Cardiac septum (tissue), 1 donor: ENCODE measurements around the gene SDHD. TPM values are rescaled to one million over a fixed set of nuclear protein-coding genes. Genes with fewer than 3 reads are reported as not detected.

ENCODE experiments used
- DNase-seq: peaks from one replicate; pipeline ENCODE4 v3.0.0-alpha.2; 2020; ENCODE audit warnings: low spot score
- intact Hi-C: fragments of 100-400 bp; cut with DNase I; formaldehyde crosslinking; loops from one replicate; pipeline ENCODE4 v1.14.0; 2022
- total RNA-seq: library from RNA; stranded (reverse); fragmentation: NEBNext Ultra II Directional; extraction: Animal tissue kit (Norgen Biotek cat#: 25700); gene quantifications from one replicate; pipeline ENCODE4 v1.2.1, GENCODE V29; 2021
- donor health status: DM: no; HTN: no; CAD: no.

The SDHD gene
- total RNA-seq, 1 donor from 2014 or later = 209 TPM

- intact Hi-C loops = no loop called here
- no peak for DNase-seq
Measured at GRCh38 chr11:112097734-112098528, 11.3 kb downstream of the SDHD start.

DNA sequence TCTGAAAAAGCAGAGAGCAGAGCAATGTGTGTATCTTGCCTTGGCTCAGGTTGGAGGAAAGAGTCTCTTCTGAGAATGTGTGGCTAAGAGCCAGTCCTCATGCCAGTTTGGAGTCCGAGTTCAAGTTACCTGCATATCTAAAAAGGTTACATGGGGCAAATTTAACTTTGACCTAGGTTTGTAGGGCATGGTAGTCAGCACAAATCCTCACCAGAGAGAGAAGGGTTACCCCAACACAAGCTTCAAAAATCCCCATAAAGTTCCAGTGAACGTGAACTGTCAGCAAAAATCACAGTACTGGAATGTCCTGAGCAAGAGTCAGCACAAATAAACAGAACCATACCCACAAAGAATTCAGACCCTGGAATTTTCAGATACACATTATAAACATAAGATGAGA lies 13.8 kb downstream of the SDHD start:
- DNase-seq = no peak
- intact Hi-C loops = no loop called here

DNA sequence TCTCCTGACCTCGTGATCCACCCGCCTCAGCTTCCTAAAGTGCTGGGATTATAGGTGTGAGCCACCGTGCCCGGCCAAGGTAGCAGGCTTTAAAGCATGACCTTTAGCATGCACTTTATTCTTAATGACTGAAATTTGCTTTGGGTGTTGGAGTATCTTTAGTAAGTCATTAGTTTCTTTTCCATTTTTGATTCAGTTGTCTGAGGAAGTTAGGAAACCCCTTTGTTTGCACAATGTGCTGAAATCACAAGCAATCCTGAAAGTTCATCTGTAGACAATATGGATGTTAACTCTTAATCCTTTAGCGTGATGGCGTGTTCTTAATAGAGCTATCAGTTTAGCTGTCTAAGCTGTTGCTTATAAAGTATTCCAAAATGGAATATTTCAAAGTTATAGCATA lies 16.8 kb downstream of the SDHD start:
- DNase-seq = no peak
- intact Hi-C loops = no loop called here

DNA sequence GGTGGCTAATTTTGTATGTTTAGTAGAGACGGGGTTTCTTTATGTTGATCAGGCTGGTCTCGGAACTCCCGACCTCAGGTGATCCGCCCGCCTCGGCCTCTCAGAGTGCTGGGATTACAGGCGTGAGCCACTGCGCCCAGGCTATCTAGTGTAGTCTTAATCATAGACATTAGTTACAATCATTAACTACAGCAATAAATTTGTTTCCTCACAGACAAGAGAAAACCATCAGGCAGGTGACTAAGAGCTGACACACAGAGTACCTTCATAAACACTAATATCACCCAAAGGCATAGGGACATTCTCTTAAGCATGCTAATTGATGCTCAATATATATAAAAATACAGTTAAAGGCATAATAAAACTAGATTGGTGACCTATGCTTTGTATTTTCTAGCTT lies 19.4 kb downstream of the SDHD start:
- intact Hi-C loops = no loop called here
- no peak for DNase-seq

DNA sequence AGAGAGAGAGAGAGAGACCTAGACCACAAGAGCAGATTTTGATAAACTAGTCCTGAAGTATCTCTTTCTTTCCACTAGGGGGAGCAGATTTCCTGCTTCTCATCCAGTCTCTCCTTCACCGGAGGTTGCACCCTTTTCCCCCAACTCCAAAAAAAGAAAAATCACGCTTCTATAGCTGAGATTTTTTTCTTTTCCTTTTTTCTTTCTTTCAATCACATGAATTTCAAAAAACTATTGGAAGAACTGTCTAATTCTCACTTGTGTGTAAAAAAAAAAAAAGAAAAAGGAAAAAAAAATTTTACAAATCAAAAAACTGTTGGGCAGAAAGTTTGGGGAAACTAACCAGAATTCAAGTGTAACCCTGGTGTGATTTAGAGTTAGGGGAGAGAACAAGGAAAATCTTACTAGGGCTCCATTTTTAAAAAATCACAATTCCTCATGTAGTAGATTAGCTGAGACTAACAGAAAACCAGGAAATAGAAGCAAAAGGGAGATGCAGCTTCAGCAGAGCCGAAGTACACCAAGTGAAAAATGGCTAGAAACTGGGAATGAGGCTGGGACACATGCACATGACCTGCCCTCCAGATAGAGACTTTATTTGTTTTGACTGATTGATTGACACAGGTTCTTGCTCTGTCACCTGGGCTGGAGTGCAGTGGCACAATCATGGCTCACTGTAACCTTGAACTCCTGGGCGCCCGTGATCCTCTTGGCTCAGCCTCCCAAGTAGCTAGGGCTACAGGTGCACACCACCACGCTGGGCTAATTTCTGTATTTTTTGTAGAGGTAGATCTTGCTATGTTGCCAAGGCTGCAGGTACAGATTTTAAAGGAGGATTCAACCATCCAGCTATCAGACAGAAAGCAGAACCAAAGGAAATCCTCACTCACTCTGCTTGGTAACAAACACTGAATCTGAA lies 27.1 kb downstream of the SDHD start:
- DNase-seq = no peak
- intact Hi-C loops = loop anchor here (5.0 kb wide), 2 partner anchors 64 to 169 kb away; partner anchors contain the start of gene BCO2

- intact Hi-C loops = loop anchor here (5.0 kb wide), 2 partner anchors 63 to 168 kb away; partner anchors contain the start of gene BCO2
- no peak for DNase-seq
Measured at GRCh38 chr11:112114460-112114859, 27.8 kb downstream of the SDHD start.

DNA sequence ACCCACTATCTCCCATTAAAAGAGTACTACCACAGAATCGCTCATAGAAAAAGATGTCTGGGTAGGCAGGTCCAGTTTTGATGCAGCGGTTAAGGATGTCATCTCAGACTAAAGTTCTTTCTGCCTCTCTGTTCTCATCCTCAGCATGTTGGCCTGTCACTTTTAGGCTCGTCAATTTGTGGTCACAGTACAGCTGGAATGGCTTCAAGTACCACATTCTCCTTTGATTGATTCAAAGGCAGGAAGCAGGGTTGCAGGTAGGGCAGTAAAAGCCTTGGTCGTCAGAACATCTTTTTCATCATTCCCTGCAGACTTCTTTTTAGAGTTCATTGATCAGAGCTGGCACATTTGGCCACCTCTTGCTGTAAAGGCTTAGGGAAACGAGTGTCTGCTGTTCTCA lies 28.7 kb downstream of the SDHD start:
- no peak for DNase-seq
- intact Hi-C loops = loop anchor here (5.0 kb wide), 1 partner anchor 152 kb away; no protein-coding TSS in a partner anchor

- no peak for DNase-seq
- intact Hi-C loops = loop anchor here (5.0 kb wide), 1 partner anchor 149 kb away; no protein-coding TSS in a partner anchor
Measured at GRCh38 chr11:112118176-112118575, 31.5 kb downstream of the SDHD start.

DNA sequence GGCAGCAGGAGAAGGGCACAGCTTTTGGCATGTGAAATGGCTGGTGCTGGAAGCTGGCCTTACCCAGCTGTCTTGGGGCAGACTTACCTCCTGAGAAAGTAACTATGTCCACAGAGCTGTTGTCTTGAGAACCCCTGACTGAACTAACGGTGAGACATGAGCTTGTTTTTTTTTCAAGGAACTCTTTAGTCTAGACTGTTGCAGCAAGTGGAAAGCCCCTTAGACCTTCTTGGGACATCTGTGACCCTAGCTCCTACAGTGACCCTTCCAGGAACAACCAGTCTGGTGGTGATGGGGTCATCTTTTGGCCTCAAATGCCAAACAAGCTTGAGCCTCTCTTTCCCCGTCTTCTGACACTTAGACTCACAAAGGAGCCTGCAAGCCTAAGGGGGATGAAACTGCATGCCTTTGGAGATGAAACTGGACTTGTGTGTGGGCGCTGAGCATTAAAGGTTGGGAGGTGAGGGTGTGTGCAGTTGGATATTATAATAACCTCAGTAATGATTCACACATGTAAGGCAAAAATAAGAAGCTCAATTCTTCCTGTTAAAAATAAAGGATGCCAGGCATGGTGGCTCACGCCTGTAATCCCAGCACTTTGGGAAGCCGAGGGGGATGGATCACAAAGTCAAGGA lies 35.4 kb downstream of the SDHD start:
- no peak for DNase-seq

DNA sequence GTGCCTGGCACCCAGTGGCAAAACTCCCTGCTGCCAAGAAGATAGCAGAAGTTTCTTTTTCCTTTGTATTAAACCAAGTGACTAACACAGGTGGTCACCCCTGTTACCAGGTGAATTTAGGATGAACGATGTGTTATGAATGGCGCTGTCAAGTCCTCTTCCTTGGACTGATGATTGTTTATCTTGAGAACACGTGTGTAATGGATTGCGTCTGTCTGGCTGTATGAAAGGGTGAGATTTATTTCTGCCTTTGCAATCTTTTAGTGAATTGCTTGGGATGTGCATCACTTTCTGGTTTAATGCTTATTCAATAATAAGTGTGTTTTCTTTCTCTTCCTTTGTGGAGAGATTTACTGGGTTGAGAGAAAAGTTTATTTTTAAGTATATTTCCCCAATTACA lies 36.5 kb downstream of the SDHD start:
- intact Hi-C loops = no loop called here
- DNase-seq = no peak

More for the DNA sequence above, 35.4 kb downstream of the SDHD start:
- intact Hi-C loops = no loop called here

DNA sequence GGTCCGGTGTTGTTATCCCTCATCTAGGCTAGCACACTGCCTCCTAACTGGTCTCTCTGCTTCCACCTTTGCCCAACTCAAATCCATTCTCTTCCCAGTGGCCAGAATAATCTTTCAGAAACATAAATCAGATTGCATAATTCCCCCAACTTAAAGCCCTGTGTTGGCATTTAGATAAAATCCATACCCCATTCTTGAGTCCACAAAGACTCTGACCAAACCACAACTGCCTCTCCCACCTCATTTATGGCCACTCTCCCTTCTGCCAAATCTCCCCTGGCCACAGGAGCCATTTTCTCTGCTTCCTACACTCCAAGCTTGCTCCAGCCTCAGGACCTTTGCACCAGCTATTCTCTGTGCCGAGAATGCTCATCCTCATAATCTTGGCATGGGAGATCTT lies 40.4 kb downstream of the SDHD start:
- intact Hi-C loops = no loop called here
- no peak for DNase-seq

DNA sequence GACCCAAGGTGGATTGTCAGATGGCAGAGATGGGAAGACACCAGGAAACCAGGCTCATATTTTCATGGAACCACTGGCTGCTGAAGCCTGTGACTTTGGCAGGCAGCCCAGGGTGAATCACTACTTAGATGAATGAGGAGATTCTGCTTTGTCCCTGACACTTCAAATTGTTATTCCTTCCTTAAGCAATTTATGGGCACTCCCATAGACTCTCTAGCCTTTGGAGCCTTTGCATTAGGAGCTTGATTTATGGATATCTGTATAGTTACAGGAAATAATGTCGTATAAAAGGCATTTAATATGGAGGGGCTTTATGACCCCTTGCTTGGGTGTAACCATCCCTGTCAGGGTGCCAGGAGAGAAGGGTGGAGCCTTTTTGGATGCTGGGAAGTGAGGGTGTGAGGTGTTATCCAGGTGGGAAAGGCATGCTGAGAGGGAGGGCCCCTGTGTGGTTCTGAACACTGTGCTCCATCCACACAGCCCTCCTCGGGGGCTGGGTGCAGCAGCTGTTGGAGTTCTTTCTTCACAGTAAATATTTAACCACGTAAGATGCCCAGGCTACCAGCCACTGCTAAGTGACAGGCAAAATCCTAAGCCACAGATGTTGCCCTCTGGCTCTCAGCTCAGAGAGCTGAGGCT lies 41.9 kb downstream of the SDHD start:
- no peak for DNase-seq
- intact Hi-C loops = no loop called here

GRCh38 chr11:112129656-112130055 lies 43.0 kb downstream of the SDHD start:
- intact Hi-C loops = no loop called here
- no peak for DNase-seq

DNA sequence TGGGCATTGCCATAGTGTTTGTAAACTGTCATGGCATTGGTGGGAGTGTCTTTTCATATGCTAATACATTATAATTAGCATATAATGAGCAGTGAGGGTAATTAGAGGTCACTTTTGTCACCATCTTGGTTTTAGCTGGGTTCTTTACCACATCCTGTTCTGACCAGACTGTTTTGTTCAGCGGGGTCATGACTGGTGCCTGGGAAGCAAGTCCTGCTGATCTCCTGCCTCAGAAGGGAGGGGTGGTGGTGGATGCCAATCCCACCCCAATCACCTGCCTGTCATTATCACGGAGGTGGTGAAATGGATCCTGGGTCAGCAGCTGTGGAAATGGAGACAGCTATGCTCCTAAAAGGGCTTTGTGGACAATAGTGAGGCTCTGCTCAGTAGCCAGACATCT lies 46.1 kb downstream of the SDHD start:
- intact Hi-C loops = no loop called here
- DNase-seq = no peak

DNA sequence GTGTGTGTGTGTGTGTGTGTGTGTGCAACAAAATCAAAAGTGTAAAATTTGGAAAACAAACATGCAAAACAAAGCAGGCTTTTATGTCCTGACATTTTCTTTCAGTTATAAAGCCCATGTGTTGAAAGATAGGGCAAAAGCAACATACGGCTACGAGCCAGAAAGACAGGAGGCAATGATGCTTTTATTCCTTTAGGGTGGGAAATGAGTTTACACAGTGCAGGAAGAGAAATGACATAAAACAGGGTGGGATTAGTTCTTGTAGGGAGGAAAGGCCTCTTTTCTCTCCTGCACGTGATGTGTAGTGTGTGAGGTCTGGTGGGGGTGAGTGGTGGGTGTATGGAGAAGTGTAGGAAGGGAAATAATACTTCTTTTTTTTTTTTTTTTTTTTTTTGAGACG lies 47.8 kb downstream of the SDHD start:
- intact Hi-C loops = no loop called here
- DNase-seq = no peak

- intact Hi-C loops = no loop called here
- no peak for DNase-seq
Measured at GRCh38 chr11:112143597-112143996, 56.9 kb downstream of the SDHD start.
